ENCODE measurements around the gene SSRP1. TPM values are rescaled to one million over a fixed set of nuclear protein-coding genes. Genes with fewer than 3 reads are reported as not detected.

Gene SSRP1
- polyA plus RNA-seq, 1 donor from 2014 or later: 84.7 TPM

DNA sequence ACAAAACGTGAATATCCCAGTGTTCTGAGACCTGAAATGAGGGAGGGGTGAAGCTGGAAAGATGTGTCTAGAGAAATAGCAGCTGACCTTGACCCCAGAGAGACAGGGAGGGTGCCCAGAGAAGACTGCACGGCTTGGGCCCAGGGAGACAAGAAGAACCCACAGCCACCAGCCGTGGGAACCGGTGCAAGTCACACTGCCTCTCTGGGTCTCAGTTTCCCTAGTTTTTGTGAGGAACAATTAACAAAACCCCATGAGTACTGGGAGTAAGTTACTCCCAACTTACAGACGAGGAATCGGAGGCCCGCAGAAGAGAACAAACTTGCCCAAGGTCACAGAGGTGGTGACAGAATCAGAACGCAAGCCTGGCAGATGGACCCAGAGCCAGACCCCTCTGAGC, 30.2 kb downstream of the SSRP1 start:
- Histone ChIP-seq H3F3A (ENCODE audit: insufficient read depth, low read length, poor library complexity, severe bottlenecking) (no peaks in the 10 kb centered on the region), H3K9ac (ENCODE audit: low read length) (no peak overlapping the region), H3K36me3 (ENCODE audit: insufficient read depth, low read length) (no peaks in the 10 kb centered on the region), H3K79me2 (replicated peaks; ENCODE audit: insufficient read depth, low read length) (no peaks in the 10 kb centered on the region), H3K4me3 (ENCODE audit: low read length) (no peak overlapping the region), H4K20me1 (ENCODE audit: insufficient read depth) (no peaks in the 10 kb centered on the region), H3K4me2 (ENCODE audit: low read length) (no peak overlapping the region), H2AFZ (ENCODE audit: low read depth, low read length) (no peak overlapping the region), H3K27me3 (ENCODE audit: insufficient read depth, low read depth, low read length) (no peaks in the 10 kb centered on the region), H3K27ac (ENCODE audit: low read length) (no peak overlapping the region), H3K9me3 (ENCODE audit: low read length) (no peaks in the 10 kb centered on the region), H3K9me2 (ENCODE audit: insufficient read depth, low read length) (no peaks in the 10 kb centered on the region)
- TF ChIP-seq EP300 (conservative IDR thresholded peaks at IDR 0.05; ENCODE audit: poor library complexity, severe bottlenecking): no peak
- TF ChIP-seq RAD21 (conservative IDR thresholded peaks at IDR 0.05): no peak
- no peak for TF ChIP-seq TAF1 (IDR thresholded peaks at IDR 0.05; ENCODE audit: low read depth)
- no peak for TF ChIP-seq POLR2AphosphoS5 (IDR thresholded peaks at IDR 0.05)
- no peak for TF ChIP-seq MXI1 (conservative IDR thresholded peaks at IDR 0.05; ENCODE audit: poor library complexity, severe bottlenecking)
- no peak for TF ChIP-seq SMC3 (conservative IDR thresholded peaks at IDR 0.05; ENCODE audit: poor library complexity)
- TF ChIP-seq, protein P1, sequence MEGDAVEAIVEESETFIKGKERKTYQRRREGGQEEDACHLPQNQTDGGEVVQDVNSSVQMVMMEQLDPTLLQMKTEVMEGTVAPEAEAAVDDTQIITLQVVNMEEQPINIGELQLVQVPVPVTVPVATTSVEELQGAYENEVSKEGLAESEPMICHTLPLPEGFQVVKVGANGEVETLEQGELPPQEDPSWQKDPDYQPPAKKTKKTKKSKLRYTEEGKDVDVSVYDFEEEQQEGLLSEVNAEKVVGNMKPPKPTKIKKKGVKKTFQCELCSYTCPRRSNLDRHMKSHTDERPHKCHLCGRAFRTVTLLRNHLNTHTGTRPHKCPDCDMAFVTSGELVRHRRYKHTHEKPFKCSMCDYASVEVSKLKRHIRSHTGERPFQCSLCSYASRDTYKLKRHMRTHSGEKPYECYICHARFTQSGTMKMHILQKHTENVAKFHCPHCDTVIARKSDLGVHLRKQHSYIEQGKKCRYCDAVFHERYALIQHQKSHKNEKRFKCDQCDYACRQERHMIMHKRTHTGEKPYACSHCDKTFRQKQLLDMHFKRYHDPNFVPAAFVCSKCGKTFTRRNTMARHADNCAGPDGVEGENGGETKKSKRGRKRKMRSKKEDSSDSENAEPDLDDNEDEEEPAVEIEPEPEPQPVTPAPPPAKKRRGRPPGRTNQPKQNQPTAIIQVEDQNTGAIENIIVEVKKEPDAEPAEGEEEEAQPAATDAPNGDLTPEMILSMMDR (IDR thresholded peaks at IDR 0.05; ENCODE audit: poor library complexity, severe bottlenecking): no peak
- TF ChIP-seq, protein P2, sequence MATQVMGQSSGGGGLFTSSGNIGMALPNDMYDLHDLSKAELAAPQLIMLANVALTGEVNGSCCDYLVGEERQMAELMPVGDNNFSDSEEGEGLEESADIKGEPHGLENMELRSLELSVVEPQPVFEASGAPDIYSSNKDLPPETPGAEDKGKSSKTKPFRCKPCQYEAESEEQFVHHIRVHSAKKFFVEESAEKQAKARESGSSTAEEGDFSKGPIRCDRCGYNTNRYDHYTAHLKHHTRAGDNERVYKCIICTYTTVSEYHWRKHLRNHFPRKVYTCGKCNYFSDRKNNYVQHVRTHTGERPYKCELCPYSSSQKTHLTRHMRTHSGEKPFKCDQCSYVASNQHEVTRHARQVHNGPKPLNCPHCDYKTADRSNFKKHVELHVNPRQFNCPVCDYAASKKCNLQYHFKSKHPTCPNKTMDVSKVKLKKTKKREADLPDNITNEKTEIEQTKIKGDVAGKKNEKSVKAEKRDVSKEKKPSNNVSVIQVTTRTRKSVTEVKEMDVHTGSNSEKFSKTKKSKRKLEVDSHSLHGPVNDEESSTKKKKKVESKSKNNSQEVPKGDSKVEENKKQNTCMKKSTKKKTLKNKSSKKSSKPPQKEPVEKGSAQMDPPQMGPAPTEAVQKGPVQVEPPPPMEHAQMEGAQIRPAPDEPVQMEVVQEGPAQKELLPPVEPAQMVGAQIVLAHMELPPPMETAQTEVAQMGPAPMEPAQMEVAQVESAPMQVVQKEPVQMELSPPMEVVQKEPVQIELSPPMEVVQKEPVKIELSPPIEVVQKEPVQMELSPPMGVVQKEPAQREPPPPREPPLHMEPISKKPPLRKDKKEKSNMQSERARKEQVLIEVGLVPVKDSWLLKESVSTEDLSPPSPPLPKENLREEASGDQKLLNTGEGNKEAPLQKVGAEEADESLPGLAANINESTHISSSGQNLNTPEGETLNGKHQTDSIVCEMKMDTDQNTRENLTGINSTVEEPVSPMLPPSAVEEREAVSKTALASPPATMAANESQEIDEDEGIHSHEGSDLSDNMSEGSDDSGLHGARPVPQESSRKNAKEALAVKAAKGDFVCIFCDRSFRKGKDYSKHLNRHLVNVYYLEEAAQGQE (IDR thresholded peaks at IDR 0.05; ENCODE audit: borderline replicate concordance): no peak
- TF ChIP-seq EZH2 (IDR thresholded peaks at IDR 0.05; ENCODE audit: borderline replicate concordance, insufficient read depth, low read length, poor library complexity, severe bottlenecking): no peak

DNA sequence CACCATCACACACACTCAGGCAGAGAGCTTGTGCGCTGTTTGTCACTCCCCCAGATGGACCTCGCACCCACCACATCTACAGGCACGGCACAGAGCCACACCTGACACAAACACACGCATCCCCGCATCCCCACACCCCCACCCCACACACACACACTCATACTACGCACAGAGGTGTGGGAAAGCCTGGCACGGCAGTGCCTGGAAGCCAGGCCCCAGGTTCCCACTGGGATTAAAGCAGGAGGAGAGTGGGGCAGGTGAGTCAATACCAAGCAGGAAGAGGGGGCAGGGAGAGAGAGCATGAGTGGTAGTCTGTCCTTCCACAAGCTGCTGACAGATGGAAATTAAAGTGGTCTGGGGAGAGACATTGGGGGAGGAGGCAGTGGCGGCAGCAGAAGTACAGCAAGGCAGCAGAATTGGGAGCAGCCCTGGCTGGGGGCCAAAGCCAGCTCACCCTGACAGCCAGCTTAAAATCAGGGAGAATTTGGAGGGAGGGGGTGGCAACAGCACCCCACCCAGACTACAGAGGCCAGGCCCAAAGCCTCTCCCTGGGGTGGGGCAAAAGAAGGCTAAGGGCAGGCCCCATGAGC, 31.6 kb downstream of the SSRP1 start:
- H3K36me3 ChIP-seq (ENCODE audit: insufficient read depth, low read length): no peaks in the 10 kb centered on the region

More for the DNA sequence above, 31.6 kb downstream of the SSRP1 start:
- H3K79me2 ChIP-seq (replicated peaks; ENCODE audit: insufficient read depth, low read length): no peaks in the 10 kb centered on the region
- no peak overlapping the region for H3K4me3 ChIP-seq (ENCODE audit: low read length)
- no peak overlapping the region for H3K4me2 ChIP-seq (ENCODE audit: low read length)
- H3K9me2 ChIP-seq (ENCODE audit: insufficient read depth, low read length): no peaks in the 10 kb centered on the region
- H3K27ac ChIP-seq (ENCODE audit: low read length): no peak overlapping the region
- H3K9me3 ChIP-seq (ENCODE audit: low read length): no peaks in the 10 kb centered on the region
- H2AFZ ChIP-seq (ENCODE audit: low read depth, low read length): no peak overlapping the region
- no peak for TF ChIP-seq MXI1 (conservative IDR thresholded peaks at IDR 0.05; ENCODE audit: poor library complexity, severe bottlenecking)
- TF ChIP-seq EZH2 (IDR thresholded peaks at IDR 0.05; ENCODE audit: borderline replicate concordance, insufficient read depth, low read length, poor library complexity, severe bottlenecking): no peak
- no peak for TF ChIP-seq SMC3 (conservative IDR thresholded peaks at IDR 0.05; ENCODE audit: poor library complexity)
- H3K9ac ChIP-seq (ENCODE audit: low read length): no peak overlapping the region
- no peaks in the 10 kb centered on the region for H4K20me1 ChIP-seq (ENCODE audit: insufficient read depth)
- H3F3A ChIP-seq (ENCODE audit: insufficient read depth, low read length, poor library complexity, severe bottlenecking): no peaks in the 10 kb centered on the region
- no peaks in the 10 kb centered on the region for H3K27me3 ChIP-seq (ENCODE audit: insufficient read depth, low read depth, low read length)

All from neural cell (in vitro differentiated cells).